Subcutaneous abdominal adipose tissue (tissue), 5 donors: ENCODE data around the gene NUDT14.

ENCODE experiments used
- H3K27ac ChIP-seq: one replicate; pipeline ENCODE4 v1.7.0; 2013; ENCODE audit warnings: low read depth, mild to moderate bottlenecking, inconsistent platforms, low read length, moderate library complexity
- H3K27me3 ChIP-seq, 5 donors: one replicate each; pipeline ENCODE4 v1.7.0; 2013; ENCODE audit warnings: low read length in 5 of 5, inconsistent platforms in 1 of 5; ENCODE audit not compliant: control insufficient read depth in 5 of 5, insufficient read depth in 4 of 5
- H3K36me3 ChIP-seq, 5 donors: one replicate each; pipeline ENCODE4 v1.7.0; 2013; ENCODE audit warnings: low read length in 5 of 5; ENCODE audit not compliant: control insufficient read depth in 5 of 5, insufficient read depth in 5 of 5
- H3K4me1 ChIP-seq, 5 donors: one replicate each; pipeline ENCODE4 v1.7.0; 2013; ENCODE audit warnings: low read length in 5 of 5, mild to moderate bottlenecking in 3 of 5, moderate library complexity in 1 of 5; ENCODE audit not compliant: control insufficient read depth in 5 of 5, insufficient read depth in 5 of 5
- H3K4me3 ChIP-seq, 5 donors: one replicate each; pipeline ENCODE4 v1.7.0; 2013; ENCODE audit warnings: low read length in 5 of 5, low read depth in 1 of 5
- H3K9ac ChIP-seq, 5 donors: one replicate each; pipeline ENCODE4 v1.7.0; 2013; ENCODE audit warnings: low read length in 5 of 5, mild to moderate bottlenecking in 4 of 5, moderate library complexity in 3 of 5
- H3K9me3 ChIP-seq, 5 donors: one replicate each; pipeline ENCODE4 v1.7.0; 2013; ENCODE audit warnings: low read length in 5 of 5; ENCODE audit not compliant: control insufficient read depth in 5 of 5
- donor health status: healthy.
- donor health status: healthy.
- donor health status: healthy.
- donor health status: healthy.
- donor health status: healthy.

The NUDT14 gene

DNA sequence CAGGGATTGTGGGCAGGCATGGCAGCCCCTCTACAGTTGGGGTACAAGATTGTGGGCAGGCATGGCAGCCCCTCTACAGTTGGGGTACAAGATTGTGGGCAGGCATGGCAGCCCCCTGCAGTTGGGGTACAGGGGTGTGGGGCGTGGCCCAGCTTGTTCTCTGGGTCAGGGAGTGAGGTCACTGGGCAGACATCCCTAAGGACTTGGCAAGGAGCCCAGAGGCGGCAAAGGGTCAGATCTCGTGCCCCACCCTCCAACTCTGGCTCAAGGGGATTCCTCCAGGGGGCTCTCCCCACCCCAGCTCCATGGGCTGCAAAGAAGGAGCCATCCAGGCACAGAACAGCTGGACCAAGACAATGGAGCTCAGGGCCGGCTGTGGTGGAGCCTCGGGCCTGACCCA, 25.8 kb upstream of the NUDT14 start:
- no peak overlapping the region for H3K27ac ChIP-seq
- no peaks in the 10 kb centered on the region for H3K27me3 ChIP-seq
- no peak overlapping the region for H3K4me3 ChIP-seq
- no peak overlapping the region for H3K9ac ChIP-seq
- peaks cover 0 to 28% (median 24%) of the 10 kb centered on the region in 5 donors for H3K36me3 ChIP-seq
- no peaks in the 10 kb centered on the region for H3K9me3 ChIP-seq
- H3K4me1 ChIP-seq = peaks cover 4 to 60% (median 50%) of the 10 kb centered on the region in 5 donors

DNA sequence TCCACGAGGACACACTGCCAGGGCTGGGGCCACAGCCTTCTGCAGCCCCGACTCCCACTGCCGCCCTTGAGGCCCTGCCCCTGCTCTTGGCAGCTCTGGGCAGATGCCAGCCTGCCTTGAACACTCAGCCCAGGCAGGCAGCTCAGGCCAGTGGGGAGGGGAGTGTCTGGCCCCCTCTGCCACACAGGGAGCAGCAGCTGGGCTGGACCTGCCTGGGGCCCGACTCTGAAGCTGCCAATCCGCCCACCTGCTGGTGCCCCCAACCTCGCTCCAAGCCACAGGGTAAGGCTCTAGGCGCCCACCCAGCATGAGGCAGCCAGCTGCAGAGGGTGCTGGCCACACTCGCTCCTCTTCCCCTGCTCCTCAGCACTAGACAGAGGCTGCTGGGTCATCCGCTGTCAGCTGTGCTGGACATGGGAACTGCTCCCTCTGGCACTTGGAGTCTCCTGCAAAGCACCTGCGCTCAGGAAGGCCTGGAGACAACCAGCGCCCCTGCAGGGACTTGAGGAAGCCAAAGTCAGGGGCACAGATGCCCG, 24.6 kb upstream of the NUDT14 start:
- peaks cover 0 to 17% (median 15%) of the 10 kb centered on the region in 5 donors for H3K36me3 ChIP-seq
- peaks cover 0 to 7% (median 3%) of the 10 kb centered on the region in 5 donors for H3K27me3 ChIP-seq
- no peak overlapping the region for H3K4me3 ChIP-seq
- H3K27ac ChIP-seq = peak overlapping the region; percentile 65
- no peak overlapping the region for H3K9ac ChIP-seq
- H3K4me1 ChIP-seq = peaks cover 4 to 65% (median 59%) of the 10 kb centered on the region in 5 donors
- no peaks in the 10 kb centered on the region for H3K9me3 ChIP-seq

DNA sequence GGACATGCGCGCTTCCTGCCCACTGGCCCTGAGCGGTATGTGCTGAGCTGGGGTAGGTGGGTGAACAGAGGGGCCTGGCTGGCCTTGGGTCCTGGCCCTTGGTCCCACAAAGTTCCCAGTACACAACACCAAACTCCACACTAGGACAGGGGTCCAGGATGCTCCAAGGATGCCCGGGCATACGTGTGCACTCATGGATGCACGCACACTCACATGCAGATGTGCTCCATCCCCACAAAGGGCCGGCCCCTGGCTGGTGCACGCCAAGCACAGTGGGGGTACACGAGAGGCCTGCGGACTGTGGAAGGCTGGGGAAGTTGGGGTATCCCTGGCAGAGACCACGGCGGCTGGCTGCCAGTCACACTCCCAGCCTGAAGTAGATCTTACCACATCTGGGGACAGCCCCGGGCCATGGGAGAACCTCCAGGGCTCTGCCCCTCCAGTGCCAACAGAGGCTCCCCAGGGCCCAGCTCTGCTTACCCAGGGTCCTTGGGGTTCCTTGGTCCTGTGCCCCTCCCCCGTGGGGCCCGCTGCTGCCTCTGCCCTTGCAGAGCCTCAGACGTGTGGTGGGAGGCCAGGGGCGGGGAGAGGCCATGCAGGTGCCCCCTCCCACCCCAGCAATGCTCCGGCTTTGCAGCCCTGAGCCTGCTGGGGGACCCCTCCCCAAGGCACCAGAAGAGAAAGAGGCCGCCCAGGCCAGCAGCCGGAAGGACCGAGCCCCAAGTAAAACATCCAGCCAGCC, 24.0 kb upstream of the NUDT14 start:
- H3K9ac ChIP-seq = no peak overlapping the region
- H3K4me3 ChIP-seq = no peak overlapping the region
- peaks cover 0 to 12% (median 10%) of the 10 kb centered on the region in 5 donors for H3K36me3 ChIP-seq
- H3K27ac ChIP-seq = peak overlapping the region; percentile 65
- H3K4me1 ChIP-seq = peaks cover 4 to 66% (median 59%) of the 10 kb centered on the region in 5 donors
- H3K27me3 ChIP-seq = peaks cover 0 to 10% (median 4%) of the 10 kb centered on the region in 5 donors
- no peaks in the 10 kb centered on the region for H3K9me3 ChIP-seq

DNA sequence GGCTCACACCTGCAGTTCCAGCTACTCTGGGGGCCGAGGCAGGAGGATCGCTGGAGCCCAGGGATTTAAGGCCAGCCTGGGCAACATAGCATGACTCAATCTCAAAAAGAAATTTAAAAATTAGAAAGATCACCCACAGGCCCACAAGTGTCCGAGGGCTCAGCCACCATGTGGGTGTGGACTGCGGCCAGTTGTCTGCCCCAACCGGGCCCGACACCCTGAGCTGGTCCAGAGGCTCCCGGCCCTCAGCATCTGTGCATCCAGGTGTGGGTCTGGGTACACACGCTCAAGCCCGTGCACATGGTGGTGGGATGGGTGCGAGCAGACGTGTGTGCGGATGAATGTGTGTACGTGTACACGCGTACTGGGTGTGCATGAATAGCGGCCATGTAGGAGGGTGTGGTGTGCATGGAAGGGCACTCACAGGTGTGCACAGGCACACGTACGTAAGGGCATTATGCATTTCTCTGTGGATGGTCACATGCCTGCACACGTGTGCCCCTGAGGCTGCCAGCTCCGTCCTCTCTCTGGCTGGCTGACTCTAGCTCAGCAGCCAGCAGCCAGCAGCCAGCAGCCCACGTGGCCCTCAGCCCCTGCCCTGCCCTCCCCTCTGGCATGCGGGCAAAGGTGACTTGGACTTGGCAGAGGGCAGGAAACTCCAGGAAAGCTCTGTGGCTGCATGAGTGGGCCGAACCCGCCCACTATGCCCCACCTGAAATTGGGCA, 23.3 kb upstream of the NUDT14 start:
- H3K27ac ChIP-seq = peak overlapping the region; percentile 65
- H3K9me3 ChIP-seq = no peaks in the 10 kb centered on the region

DNA sequence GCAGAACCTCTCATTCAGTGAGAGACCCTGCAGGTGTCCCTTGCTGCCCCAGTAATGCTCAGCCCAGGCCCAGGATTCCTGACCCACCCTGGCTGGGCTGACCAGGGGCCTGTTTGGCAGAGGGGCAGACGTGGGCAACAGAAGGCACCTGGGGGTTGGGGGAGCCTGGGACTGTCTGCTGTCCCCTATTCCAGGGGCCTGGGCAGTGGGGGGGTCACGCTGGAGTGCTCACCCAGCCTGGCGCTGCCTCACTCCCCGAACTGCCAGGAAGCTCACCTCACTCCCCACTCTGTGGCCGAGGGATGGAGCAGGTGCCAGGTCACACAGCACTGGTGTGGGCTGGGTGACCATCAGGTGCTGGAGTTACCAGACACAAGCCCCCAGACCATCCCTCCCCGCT, 22.6 kb upstream of the NUDT14 start:
- peaks cover 4 to 79% (median 72%) of the 10 kb centered on the region in 5 donors for H3K4me1 ChIP-seq
- H3K4me3 ChIP-seq = no peak overlapping the region
- no peaks in the 10 kb centered on the region for H3K9me3 ChIP-seq
- no peaks in the 10 kb centered on the region for H3K36me3 ChIP-seq
- peak overlapping the region; percentile 65 for H3K27ac ChIP-seq
- H3K27me3 ChIP-seq = peaks cover 0 to 19% (median 11%) of the 10 kb centered on the region in 5 donors
- H3K9ac ChIP-seq = peak overlapping the region in 1 of 5 donors; percentile 41

More for the DNA sequence above, 23.3 kb upstream of the NUDT14 start:
- peaks cover 0 to 5% (median 3%) of the 10 kb centered on the region in 5 donors for H3K36me3 ChIP-seq
- peaks cover 0 to 14% (median 8%) of the 10 kb centered on the region in 5 donors for H3K27me3 ChIP-seq
- peaks cover 4 to 72% (median 65%) of the 10 kb centered on the region in 5 donors for H3K4me1 ChIP-seq
- peak overlapping the region in 1 of 5 donors; percentile 41 for H3K9ac ChIP-seq
- H3K4me3 ChIP-seq = no peak overlapping the region

DNA sequence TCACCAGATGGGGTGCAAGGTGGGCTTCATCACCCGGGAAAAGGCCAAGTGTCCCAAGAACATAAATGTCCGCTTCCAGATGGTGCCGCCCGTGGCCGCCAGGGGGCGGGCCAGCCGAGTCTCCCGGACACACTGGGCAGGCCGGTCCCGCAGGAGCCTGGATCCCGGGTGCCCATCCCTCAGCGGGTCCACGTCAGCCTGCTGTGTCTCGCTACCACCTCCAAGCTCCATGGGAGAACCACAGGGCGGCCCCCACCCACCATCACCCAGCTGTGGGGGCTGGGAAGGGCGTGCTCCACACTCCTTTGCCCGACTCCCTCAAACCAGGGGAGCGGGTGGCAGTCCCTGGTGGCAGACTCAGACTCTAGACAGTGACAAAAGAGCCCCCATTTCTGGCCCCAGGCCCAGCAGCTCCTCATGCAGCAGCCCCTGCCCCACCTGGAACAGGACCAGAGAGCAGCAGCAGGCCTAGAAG, 22.0 kb upstream of the NUDT14 start:
- H3K4me3 ChIP-seq = no peak overlapping the region
- no peaks in the 10 kb centered on the region for H3K36me3 ChIP-seq
- peaks cover 4 to 85% (median 78%) of the 10 kb centered on the region in 5 donors for H3K4me1 ChIP-seq
- no peaks in the 10 kb centered on the region for H3K9me3 ChIP-seq
- H3K9ac ChIP-seq = no peak overlapping the region
- H3K27ac ChIP-seq = no peak overlapping the region
- H3K27me3 ChIP-seq = peaks cover 0 to 25% (median 15%) of the 10 kb centered on the region in 5 donors

DNA sequence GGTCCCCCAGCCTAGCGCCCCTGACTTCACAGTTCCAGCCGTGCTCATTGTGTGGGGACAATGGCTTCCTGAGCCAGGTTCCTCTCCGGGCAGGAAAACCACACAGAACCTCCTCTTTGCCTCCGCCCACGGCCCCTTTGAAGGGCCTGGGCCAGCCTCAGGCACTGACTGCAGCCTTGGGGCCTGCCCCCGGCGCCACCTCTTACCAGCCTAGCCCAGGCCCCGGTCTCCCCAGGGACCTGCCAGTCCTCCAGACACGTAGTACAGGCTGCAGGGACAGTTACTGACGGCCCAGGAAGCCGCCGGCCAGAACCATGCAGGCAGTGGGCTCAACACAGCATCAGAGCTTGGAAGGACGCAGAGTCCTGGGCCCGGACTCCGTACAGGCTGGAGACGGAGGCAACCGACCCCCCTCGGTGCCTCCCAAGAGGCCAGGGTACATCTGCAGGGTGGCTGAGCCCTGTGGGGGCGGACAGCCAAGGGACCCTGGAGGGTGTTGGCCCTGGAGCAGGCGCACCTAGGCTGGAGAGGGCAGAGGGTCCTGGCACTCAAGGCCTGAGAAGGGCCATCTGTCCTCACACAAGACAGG, 20.9 kb upstream of the NUDT14 start:
- Histone ChIP-seq H3K27ac (no peak overlapping the region), H3K4me1 (peaks cover 7 to 88% (median 78%) of the 10 kb centered on the region in 5 donors), H3K27me3 (peaks cover 0 to 27% (median 17%) of the 10 kb centered on the region in 5 donors)

DNA sequence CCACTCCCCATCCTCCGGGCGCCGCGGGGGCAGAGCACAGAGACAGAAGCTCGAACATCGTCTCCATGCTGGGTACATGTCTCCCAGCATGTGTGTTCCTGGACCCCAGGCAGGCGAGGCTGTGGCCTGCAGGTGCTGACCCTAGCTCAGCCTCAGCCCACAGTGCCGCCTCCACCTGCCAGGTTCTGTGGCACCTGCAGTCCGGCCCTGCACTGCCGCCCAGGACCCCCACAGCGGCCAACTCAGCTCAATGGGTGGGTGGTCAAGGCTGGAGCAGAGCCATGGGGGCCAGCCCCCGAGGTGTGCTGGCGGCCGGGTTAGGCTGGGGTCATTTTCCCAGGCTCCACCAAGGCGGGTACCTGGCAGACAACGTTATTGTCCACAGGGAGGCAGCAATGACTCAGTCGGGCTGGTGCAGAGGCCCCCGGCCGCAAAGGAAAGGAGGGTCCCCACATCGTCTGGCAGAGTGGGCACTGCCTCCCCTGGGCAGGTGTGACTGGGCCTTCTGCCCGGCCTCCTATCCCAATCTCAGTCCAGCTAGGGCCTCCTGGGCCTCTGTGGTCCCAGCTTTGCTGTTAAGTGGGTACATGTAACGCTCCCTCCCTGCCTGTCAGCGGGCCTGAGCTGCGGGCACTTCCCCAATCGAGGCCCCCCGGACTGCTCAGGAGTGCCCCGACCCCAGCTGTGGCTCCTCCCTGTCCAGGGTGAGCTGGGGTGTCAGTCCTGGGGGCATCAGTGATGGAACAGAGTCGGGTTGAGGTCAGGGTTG, 20.2 kb upstream of the NUDT14 start:
- Histone ChIP-seq H3K36me3 (no peaks in the 10 kb centered on the region), H3K27ac (no peak overlapping the region), H3K9ac (peak overlapping the region in 1 of 5 donors; percentile 43), H3K4me3 (no peak overlapping the region), H3K27me3 (peaks cover 4 to 27% (median 20%) of the 10 kb centered on the region in 5 donors), H3K4me1 (peaks cover 7 to 88% (median 79%) of the 10 kb centered on the region in 5 donors), H3K9me3 (no peaks in the 10 kb centered on the region)

More for the DNA sequence above, 20.9 kb upstream of the NUDT14 start:
- Histone ChIP-seq H3K9ac (peak overlapping the region in 1 of 5 donors; percentile 30), H3K9me3 (no peaks in the 10 kb centered on the region), H3K4me3 (no peak overlapping the region), H3K36me3 (no peaks in the 10 kb centered on the region)

DNA sequence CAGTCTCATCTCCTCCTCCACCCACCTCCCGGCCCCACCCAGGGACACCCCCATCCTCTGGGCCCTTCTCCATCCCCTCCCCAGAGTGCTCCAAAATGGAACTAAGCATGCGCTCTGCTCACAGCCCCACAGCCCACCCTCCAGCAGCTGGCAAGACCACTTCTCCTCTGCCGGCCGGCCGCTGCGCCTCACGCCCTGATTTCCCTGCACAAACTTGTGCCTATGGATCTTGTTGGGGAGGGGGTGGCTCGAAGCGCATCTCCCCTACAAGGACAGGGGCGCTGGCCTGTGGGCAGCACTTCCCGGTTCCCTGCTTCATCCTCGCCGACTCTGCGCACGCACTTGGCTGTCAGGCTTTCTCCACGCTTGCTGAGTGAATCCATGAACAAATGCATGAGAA, 19.5 kb upstream of the NUDT14 start:
- peaks cover 7 to 89% (median 79%) of the 10 kb centered on the region in 5 donors for H3K4me1 ChIP-seq
- no peak overlapping the region for H3K27ac ChIP-seq

More for the DNA sequence above, 19.5 kb upstream of the NUDT14 start:
- Histone ChIP-seq H3K36me3 (no peaks in the 10 kb centered on the region), H3K9ac (no peak overlapping the region), H3K4me3 (no peak overlapping the region), H3K27me3 (peaks cover 11 to 34% (median 27%) of the 10 kb centered on the region in 5 donors), H3K9me3 (no peaks in the 10 kb centered on the region)
